Measurements from ENCODE around the gene CMIP.

Gene CMIP

GRCh38 chr16:81623365-81624102 is 178.9 kb downstream of the CMIP start:
- no peak overlapping the region for H3K4me2 ChIP-seq (ENCODE audit: low read depth, low read length, poor library complexity, severe bottlenecking)
- no peaks in the 10 kb centered on the region for H3K27me3 ChIP-seq (ENCODE audit: insufficient read depth, low read length, poor library complexity, severe bottlenecking)

DNA sequence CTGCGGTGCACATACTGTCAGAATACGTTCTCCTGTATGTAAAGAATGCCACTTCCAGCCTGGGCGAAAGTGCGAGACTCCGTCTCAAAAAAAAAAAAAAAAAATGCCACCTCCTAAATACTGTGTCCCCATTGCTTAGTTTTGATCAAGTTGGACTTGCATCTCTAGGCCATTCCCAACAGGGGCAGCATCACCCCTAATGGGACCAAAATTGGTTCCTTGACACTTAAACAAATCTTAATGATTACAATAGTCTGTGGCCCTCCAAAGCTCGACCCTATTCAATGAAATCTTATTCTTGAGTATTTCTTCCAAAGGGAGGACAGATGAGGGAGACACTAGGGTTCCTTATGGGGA is 179.8 kb downstream of the CMIP start:
- H3K79me2 ChIP-seq (ENCODE audit: insufficient read depth, low read length) = no peaks in the 10 kb centered on the region
- no peaks in the 10 kb centered on the region for H3K9me3 ChIP-seq (ENCODE audit: insufficient read depth, low read depth, low read length)
- no peak overlapping the region for H3K4me3 ChIP-seq (ENCODE audit: low read length, poor library complexity, severe bottlenecking)
- no peak for TF ChIP-seq EZH2phosphoT487 (IDR thresholded peaks at IDR 0.05; ENCODE audit: borderline replicate concordance)
- TF ChIP-seq, protein P1, sequence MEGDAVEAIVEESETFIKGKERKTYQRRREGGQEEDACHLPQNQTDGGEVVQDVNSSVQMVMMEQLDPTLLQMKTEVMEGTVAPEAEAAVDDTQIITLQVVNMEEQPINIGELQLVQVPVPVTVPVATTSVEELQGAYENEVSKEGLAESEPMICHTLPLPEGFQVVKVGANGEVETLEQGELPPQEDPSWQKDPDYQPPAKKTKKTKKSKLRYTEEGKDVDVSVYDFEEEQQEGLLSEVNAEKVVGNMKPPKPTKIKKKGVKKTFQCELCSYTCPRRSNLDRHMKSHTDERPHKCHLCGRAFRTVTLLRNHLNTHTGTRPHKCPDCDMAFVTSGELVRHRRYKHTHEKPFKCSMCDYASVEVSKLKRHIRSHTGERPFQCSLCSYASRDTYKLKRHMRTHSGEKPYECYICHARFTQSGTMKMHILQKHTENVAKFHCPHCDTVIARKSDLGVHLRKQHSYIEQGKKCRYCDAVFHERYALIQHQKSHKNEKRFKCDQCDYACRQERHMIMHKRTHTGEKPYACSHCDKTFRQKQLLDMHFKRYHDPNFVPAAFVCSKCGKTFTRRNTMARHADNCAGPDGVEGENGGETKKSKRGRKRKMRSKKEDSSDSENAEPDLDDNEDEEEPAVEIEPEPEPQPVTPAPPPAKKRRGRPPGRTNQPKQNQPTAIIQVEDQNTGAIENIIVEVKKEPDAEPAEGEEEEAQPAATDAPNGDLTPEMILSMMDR (conservative IDR thresholded peaks at IDR 0.05; ENCODE audit: low read length) = no peak
- H3K4me2 ChIP-seq (ENCODE audit: low read depth, low read length, poor library complexity, severe bottlenecking) = no peak overlapping the region
- no peaks in the 10 kb centered on the region for H3K4me1 ChIP-seq (ENCODE audit: insufficient read depth, low read length, poor library complexity, severe bottlenecking)
- H3K27me3 ChIP-seq (ENCODE audit: insufficient read depth, low read length, poor library complexity, severe bottlenecking) = no peaks in the 10 kb centered on the region
- no peak overlapping the region for H3K9ac ChIP-seq (ENCODE audit: low read depth, low read length, poor library complexity, severe bottlenecking)
- H4K20me1 ChIP-seq (ENCODE audit: insufficient read depth, low read length, poor library complexity, severe bottlenecking) = no peaks in the 10 kb centered on the region
- H3F3A ChIP-seq (ENCODE audit: low read depth) = no peaks in the 10 kb centered on the region
- no peak overlapping the region for H2AFZ ChIP-seq (ENCODE audit: low read length)
- H3K9me2 ChIP-seq (replicated peaks; ENCODE audit: low read depth, low read length) = no peaks in the 10 kb centered on the region
- peaks cover 5% of the 10 kb centered on the region; the same call in 1 of the 2 replicates for H3K36me3 ChIP-seq (ENCODE audit: insufficient read depth, low read length)

More at GRCh38 chr16:81623365-81624102, 178.9 kb downstream of the CMIP start:
- H3K79me2 ChIP-seq (ENCODE audit: insufficient read depth, low read length) = no peaks in the 10 kb centered on the region
- no peak overlapping the region for H3K9ac ChIP-seq (ENCODE audit: low read depth, low read length, poor library complexity, severe bottlenecking)
- no peak overlapping the region for H2AFZ ChIP-seq (ENCODE audit: low read length)
- H4K20me1 ChIP-seq (ENCODE audit: insufficient read depth, low read length, poor library complexity, severe bottlenecking) = no peaks in the 10 kb centered on the region
- peaks cover 11% of the 10 kb centered on the region; the same call in 1 of the 2 replicates for H3K36me3 ChIP-seq (ENCODE audit: insufficient read depth, low read length)
- no peak overlapping the region for H3K4me3 ChIP-seq (ENCODE audit: low read length, poor library complexity, severe bottlenecking)
- TF ChIP-seq EZH2phosphoT487 (IDR thresholded peaks at IDR 0.05; ENCODE audit: borderline replicate concordance) = no peak
- TF ChIP-seq, protein P1 (conservative IDR thresholded peaks at IDR 0.05; ENCODE audit: low read length) = peak; percentile 79
- H3F3A ChIP-seq (ENCODE audit: low read depth) = no peaks in the 10 kb centered on the region
- no peaks in the 10 kb centered on the region for H3K9me2 ChIP-seq (replicated peaks; ENCODE audit: low read depth, low read length)
- H3K9me3 ChIP-seq (ENCODE audit: insufficient read depth, low read depth, low read length) = no peaks in the 10 kb centered on the region
- H3K4me1 ChIP-seq (ENCODE audit: insufficient read depth, low read length, poor library complexity, severe bottlenecking) = no peaks in the 10 kb centered on the region

GRCh38 chr16:81624760-81625543 is 180.3 kb downstream of the CMIP start:
- no peak for TF ChIP-seq EZH2phosphoT487 (IDR thresholded peaks at IDR 0.05; ENCODE audit: borderline replicate concordance)
- TF ChIP-seq, protein P1 (conservative IDR thresholded peaks at IDR 0.05; ENCODE audit: low read length) = no peak
- Histone ChIP-seq H3K9me2 (replicated peaks; ENCODE audit: low read depth, low read length) (no peaks in the 10 kb centered on the region), H3F3A (ENCODE audit: low read depth) (no peaks in the 10 kb centered on the region), H3K4me1 (ENCODE audit: insufficient read depth, low read length, poor library complexity, severe bottlenecking) (no peaks in the 10 kb centered on the region), H4K20me1 (ENCODE audit: insufficient read depth, low read length, poor library complexity, severe bottlenecking) (no peaks in the 10 kb centered on the region), H3K36me3 (ENCODE audit: insufficient read depth, low read length) (peaks cover 5% of the 10 kb centered on the region; the same call in 1 of the 2 replicates), H3K27me3 (ENCODE audit: insufficient read depth, low read length, poor library complexity, severe bottlenecking) (no peaks in the 10 kb centered on the region), H2AFZ (ENCODE audit: low read length) (no peak overlapping the region), H3K9me3 (ENCODE audit: insufficient read depth, low read depth, low read length) (no peaks in the 10 kb centered on the region), H3K4me2 (ENCODE audit: low read depth, low read length, poor library complexity, severe bottlenecking) (no peak overlapping the region), H3K79me2 (ENCODE audit: insufficient read depth, low read length) (no peaks in the 10 kb centered on the region), H3K9ac (ENCODE audit: low read depth, low read length, poor library complexity, severe bottlenecking) (peak overlapping the region; percentile 16), H3K4me3 (ENCODE audit: low read length, poor library complexity, severe bottlenecking) (no peak overlapping the region)

All from Loucy (cell line).